HG03521 (cell line): ENCODE results near the gene TGFBRAP1.

Experiments used
- ATAC-seq: cut with Tn5 transposase; IDR thresholded peaks from one replicate; pipeline ENCODE4 v1.9.1; 2021; ENCODE audit warnings: mild to moderate bottlenecking, moderate library complexity; ENCODE audit not compliant: unreplicated experiment

The TGFBRAP1 gene

DNA sequence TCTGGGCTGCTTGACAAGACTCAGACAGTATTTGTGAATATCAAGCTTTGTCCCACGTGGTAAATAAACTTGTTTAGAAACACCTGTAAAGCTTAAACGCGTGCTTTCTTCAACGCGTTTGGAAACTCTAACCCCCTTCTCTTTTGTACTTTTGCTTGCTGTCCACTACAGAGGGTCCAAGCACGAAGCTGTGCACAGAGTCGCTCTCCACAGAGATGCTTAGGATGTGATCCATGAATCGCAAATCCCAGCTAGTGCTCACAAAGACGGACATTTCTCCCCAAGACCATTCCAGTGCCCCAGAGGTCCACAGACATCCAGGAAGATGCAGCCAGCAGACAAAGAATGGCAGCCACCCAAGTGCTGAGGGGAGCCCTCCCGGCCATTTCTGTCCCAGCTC lies 88.1 kb downstream of the TGFBRAP1 start, which contains the start of gene GPR45:
Gene GPR45 (plus strand): TSS at position 301 of the 400 bp plus-strand sequence. CDS start 116 bp downstream, outside the sequence.
- ATAC-seq: no peak

DNA sequence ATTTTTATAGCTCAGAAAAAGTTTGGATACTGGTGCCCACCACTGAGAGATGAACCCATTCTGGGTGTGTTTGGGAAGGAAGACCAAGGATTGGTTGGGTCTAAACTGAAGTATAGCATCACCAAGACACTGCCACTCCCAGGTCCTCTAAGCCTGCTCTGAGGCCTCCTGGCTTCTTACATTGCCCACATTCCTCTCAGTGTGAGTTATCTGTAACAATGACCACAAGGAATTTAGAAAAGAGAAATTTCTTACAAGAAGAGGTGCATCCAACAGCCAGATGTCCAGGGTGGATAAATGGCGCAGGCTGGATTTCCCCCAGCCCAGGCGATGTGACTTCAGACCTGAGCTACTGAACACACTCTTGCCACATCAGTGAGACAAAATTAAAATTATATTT lies 89.6 kb downstream of the TGFBRAP1 start:
- no peak for ATAC-seq

- ATAC-seq: no peak
These were observed 90.8 kb downstream of the TGFBRAP1 start for GRCh38 chr2:105238664-105239240.

DNA sequence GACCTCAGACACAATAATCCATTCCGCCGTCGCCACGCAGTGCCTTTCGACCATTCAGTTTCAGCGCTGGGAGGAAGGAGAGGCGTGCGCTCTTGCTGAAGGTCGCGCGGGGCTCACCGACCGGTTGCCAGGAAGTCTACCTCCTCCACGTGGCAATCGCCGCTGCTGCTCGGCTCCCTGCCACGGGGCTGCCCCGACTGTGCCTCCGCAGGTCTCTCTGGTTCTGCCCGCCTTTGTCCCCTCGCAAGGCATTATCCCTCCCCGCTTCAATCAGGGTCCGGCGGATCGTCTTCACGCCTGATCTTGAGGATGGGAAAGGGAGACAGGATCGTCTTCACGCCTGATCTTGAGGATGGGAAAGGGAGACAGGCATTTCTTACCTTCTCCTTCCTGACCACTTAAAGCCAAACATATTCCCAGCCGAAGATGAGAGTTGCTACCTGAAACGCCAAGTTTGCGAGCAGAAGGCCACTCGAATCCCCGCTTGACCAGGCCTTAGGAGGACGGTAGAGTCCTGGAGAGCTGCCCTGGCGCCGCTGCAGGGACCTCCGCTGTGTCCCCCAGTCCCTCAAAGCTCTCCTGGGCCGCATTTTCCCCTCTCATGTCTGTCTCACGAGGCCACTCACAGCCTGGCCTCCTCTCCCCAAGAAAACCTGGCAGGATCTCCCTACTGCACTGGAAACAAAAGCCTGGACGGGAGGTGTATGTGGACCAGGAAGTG lies 92.3 kb downstream of the TGFBRAP1 start:
- ATAC-seq: no peak

DNA sequence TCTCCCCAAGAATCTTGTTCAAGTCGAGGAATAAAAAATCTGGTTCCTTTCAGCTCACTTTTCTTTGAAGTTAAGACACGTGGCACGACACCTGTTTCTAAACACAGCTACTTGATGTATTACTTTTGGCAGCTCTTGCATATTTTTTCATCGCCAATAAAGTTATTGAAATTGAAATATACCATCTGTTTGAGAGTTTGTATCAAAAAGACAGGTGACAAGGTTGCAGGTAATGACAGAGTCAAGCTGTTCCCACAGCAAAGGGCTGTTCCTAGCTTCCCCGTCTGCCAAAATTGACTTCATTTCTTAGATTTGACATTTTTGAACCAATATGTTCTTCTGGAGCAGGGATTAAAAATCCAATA lies 93.5 kb downstream of the TGFBRAP1 start:
- no peak for ATAC-seq

- ATAC-seq: peak; percentile 50
These were observed 94.0 kb downstream of the TGFBRAP1 start for GRCh38 chr2:105235388-105236059.

DNA sequence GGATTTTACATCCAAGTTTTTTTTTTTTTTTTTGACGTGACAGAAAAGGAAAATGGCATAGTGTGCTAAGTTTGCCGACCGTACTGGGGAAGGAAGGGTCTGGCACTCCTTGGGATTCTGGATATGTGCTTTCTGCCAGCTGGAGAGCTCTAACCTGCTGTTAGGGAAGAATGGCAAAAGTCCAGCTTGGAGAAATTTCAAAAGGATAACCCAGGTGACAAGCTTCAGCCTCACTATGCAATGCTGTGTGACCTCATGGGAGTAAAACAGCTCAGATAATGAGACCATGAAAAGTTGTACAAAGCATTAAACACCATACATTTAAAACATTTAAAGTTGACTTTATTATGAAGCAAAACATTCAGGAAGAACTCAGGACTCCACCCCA lies 98.3 kb downstream of the TGFBRAP1 start:
- ATAC-seq: no peak

DNA sequence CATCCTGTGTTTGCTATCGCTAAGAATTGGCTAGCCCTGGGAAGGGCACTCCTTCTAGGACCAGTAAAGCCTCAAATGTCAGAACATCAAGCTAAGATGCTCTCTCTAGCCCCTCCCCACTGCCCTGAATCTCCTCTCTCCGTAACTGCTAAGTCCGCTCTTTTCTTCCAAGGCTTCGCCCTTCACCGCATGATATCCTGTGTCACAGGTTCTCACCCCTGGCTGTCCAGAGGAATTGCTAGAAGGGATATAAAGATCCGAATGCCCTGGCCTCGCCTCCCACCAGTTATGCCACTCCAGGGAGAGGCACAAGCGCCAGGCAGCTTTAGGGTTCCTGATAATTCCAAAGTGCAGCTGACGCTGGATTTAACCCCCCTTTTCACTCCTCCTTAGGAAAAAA lies 105.1 kb downstream of the TGFBRAP1 start:
- ATAC-seq: no peak

- no peak for ATAC-seq
These were observed 108.9 kb downstream of the TGFBRAP1 start for GRCh38 chr2:105220604-105221003.

DNA sequence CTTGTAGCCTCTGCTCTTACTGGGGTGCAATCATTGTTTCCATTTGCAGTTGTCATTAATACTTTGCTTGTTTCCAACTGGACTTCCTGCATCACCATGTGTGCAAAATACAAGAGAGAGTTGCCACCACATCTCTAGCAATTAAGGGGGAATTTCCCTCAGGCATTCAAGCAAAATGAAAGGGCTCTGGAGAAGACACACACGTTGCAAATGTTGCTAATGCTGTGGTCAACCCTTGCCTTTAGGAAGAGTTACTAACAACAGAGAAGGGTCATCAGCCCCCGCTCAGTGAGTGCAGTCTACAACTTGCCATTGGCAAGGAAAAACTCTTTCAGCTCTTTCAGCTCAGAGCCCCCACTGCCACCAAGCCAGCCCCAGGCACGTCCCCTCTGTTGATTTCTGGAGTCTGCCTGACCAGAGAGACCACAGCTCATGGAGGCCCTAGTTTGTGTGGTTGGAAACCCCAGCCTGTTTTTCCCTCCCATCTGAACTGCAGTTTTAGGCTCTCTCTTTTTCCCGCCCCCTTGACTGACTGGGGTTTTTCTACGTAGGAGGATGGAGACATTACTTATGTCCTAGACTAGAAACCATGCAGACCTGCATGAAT lies 113.8 kb downstream of the TGFBRAP1 start:
- ATAC-seq: no peak
